GM19328 (cell line): ENCODE measurements around the gene METAP1D.

Source experiments
- ATAC-seq: cut with Tn5 transposase; IDR thresholded peaks from one replicate; pipeline ENCODE4 v1.9.1; 2021; ENCODE audit warnings: mild to moderate bottlenecking, moderate library complexity; ENCODE audit not compliant: unreplicated experiment

Gene METAP1D

DNA sequence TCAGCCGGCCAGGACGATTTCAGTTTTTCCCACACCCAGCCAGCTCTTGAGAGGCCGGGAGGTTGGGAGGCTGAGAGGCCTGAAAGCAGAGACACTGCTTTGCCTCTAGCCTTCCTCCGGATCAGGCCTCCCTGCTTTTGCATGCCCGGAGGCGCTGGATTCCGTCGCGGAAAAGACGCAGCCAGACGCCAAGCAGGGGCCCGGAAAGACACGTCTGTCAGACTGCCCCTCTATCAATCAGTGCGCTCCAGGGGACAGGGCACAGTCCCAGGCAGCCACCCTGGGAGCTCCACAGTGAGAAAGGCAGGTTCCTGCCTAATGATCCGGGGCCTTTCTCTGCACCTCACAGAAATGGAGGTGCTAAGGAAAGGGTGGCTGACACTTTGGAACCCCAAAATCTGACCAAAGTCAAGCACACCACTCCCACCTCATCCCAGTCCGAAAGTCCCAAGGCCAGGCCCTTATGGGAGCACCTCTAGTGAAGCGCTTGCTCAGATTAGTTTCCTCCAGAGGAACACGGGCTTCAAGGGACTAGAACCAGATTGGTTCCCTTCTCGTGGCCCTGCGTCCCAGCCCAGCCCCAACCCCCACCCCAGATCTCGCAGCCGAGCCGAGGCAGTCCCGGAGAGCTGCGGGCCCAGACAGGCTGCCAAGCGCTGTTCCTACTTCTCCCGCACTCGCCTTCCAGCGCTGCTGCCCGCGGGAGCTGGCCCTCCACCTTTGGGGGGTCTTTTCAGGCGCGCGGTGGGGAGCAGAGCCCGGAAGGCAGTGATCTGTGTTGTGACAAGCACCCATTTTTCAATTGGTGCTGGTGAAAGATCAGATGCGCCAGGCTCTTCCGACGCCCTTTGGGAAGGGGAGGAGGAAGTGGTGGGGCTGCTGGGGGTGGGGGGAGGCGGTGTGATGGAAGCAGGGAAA, 90.5 kb downstream of the METAP1D start:
- no peak for ATAC-seq

DNA sequence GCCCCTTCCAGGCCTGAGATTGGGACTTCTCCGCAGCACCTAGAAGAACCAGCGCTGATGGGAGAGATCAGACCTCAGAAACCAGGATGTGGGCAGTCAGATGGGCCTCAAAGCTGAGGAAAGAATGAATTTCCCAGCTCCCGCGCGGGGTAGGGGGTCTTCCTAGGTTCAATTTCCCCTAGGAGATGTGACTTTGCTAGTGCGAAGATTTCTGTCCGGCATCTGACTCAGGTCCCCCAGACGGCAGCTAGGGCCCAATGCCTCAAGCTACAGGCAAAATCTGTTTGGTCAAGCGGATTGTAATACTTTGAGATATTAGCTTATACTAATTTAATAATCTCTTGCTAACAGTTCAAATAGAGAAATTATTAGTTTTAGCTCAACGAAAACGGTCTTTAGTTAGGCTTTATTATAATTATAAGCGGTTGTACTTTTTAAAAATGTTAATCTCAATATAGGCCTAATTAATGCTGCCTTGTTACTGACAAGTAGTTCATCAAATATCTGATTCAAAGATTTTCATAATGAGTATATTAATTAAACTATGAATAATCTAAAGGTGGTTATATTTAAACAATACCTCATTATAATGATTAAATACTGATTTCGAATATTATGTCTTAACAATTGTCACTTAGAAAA, 91.4 kb downstream of the METAP1D start:
- ATAC-seq = no peak

DNA sequence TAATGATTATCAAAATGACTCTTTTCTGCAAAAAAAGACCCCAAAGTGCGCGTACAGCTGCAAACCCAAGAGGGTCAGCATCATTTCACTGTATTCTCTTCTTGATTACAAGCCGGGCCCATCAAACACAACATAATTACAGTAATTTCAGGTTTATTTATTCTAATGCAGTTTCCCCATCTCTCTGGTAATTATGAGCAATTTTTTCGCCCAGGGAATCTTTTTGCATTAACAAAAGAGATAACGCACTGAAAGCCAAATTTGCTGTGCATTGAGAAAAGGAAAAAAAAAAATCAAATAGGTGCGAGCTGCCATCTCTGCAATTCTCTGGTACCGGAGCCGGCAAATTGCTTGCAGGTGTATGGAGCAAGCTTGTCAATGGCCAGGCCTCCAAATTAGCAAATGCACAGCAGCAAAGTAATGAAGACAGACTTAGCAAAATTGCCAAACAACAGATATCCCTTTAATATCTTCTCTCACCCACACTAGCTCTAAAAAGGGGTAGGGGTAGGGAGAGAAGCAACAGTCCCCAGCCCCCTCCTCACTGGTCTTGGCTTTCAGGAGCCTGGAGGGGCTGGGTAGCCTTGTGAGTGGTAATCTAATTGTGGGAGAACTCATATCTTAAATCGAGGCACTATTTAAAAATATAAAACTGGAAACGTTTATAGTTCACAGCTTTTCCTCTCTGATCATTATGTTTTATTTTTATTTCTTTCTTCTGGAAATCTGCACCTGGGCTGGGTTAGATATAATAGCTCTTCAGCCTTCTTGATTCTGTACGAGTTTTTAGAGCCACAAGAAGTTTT, 92.2 kb downstream of the METAP1D start:
- no peak for ATAC-seq

DNA sequence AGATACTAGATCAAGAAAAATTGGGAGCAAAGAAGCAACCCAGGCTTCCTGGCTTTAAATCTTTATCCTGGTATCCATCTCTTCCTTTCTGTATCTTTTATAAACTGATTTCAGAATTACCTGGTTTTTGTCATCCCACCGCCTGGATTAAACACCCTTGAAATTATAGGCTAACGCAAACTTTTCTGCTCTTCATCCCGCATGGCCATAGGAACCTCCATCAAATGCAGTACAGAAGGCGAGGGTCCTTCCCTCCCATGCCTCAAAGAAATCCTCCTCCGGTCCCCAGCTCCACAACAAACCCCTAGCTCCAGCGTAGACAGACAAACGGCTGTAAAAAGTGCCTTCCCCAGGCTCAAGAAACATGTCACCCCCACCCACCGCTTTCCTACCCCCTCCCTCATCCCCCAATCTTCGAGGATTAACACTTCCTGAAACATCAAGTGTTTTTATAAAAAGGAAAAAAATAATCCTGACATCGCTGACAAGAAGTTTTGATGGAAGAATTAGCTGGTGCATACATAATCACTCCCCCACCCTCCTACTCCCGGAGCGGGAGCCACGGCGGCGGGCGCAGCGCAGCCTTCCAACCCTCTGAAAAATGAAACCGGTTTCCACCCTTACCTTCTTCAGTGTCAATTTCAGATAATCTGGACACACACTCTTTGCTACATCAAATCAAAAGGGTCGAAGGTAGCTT, 93.1 kb downstream of the METAP1D start:
- no peak for ATAC-seq

DNA sequence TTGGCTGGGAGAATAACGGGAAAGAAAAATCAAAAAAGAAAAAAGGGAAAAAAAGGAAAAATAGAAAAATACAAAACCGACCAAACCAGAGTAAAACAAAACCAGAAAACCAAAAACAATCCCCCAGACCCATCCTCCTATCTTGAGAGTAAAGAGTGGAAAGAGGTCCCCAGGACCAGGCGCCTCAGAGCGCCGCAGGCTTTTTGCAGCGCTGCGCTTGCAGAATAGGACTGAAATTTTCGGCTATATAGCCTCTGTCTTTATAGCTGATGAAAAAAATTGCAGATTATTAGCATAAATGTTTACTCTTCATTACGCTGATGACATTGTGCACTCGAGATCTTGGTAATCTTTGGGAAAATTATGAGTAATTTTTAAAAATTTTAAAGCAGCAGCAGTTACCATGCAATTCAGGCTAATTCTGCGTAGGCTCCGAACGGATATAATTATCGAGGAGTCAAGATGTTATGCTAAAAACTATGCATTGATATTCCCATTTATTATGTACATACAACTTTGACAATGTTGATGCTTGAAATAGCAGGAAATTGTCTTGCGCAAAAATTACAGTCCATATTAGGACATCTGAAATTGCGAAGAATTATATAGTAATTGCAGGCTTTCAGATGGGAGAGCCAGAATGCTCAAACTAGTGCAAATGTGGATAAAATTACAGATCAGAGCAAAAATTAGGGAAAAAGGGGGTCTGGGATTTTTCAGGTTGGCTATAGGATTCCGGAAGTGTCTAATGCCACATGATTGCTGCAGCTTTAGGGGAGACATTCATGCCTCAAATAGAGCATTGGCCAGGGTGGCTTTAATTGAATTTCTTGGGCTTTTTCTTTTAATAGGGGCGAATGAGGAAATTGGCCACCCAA, 93.9 kb downstream of the METAP1D start:
- no peak for ATAC-seq

DNA sequence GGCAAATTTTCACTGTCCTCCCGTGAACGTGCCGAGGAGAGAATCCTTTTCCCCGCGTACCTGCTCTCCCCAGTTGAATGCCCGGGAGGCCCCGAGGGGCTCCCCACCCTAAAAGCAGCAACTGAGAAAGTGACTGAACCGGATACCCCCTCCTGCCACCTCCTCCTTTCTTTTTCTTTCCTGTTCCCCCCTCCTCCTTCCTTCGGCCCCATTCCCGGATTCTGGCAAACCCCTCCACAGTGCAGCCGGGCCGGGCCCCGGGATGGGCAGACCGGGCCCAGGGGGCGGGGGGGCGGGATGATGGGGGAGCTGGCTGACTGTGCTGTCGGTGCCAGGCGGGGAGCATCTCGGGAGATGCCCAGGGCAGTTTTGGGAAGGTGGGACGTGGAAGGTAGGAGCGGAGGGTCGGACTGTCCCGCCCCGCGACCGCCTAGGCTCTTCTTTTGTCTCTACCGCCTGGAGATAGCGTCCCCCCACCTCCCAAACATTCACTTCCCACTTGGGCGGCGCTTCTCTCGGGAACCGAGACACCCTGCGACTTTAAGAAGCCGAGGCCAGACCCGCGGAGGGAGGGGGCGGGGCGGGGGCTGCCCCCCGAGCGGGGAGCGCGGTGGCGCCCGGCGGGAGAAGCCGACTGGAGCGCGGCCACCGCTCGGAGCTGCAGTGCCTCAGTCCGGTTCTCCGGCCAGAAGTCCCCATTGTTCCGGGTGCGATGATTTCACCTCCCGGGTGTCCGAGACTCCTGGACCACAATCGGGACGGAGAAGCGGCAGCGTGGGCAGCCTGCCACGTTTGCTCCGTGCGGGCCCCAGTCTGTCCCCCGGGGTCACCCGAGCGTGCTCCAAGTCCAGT, 94.8 kb downstream of the METAP1D start:
- ATAC-seq = no peak

DNA sequence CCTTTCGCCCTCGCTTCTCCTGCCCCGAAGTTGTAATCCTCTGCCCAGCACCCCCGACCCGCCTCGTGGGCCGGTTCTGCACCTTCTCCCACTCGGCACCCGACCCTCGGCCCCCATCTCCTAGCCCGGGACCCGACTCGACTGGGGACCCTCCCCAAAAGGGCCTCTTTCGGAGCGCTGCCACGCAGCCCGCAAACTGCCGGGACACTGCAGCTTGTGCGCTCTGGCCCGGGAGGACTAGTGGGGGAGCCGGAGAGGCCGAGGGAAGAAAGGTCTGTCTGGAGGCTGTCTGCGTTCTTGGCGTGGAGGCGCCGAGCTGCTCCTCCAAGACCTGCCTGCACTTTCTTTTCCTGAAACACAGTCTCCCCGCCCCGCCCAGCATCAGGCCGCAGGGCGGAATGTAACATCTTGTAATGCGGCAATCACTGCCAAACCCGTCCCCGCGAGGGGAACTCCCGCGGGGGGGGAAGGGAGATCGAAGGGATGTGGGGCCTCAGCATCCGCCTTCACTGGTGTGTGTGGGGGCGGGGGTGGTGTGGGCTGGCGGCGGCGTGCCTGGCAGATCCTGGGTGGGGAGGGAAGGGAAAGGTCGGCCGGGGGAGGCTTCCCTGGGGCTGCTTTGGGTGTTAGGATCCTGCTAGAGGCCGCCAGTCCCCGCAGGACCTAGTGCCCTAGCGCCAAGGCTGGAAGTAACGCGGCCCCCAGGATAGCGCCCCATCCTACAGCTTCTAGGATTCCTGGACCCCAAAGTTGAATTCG, 95.6 kb downstream of the METAP1D start:
- ATAC-seq = no peak

DNA sequence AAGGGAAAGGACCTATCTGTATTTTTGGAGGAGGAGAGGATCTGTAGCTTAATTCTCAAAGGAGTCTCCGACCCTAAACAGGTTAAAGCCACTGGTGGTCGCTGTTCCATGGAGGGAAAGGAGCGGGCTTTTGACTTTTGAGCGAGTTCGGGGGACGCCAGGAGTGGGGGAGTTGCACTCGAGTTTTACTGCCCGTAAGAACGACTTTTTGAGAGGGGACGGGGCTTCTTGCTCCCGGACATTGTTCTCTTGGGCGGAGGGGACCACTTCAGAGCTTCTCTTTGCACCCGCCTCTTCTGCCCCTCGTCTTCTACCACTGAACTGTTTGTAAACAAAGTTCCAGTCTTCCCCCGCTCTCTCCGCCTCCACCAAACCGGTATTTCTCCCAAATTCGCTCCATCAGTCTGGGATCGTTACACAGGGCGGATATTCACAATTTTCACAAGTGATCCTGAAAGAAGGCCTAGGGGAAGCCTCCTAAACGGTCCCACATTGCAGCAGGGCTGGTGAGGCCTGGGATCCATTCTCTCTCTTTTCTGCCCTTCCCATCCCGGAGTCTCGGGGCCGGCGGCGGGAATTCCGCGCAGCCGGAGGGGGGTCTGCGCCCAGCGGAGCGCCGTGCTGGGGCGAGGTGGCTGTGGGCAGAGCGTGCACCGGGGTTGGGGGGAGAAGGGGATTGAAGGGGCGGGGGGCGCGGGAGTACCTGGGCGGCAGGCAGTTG, 96.3 kb downstream of the METAP1D start:
- ATAC-seq = no peak

DNA sequence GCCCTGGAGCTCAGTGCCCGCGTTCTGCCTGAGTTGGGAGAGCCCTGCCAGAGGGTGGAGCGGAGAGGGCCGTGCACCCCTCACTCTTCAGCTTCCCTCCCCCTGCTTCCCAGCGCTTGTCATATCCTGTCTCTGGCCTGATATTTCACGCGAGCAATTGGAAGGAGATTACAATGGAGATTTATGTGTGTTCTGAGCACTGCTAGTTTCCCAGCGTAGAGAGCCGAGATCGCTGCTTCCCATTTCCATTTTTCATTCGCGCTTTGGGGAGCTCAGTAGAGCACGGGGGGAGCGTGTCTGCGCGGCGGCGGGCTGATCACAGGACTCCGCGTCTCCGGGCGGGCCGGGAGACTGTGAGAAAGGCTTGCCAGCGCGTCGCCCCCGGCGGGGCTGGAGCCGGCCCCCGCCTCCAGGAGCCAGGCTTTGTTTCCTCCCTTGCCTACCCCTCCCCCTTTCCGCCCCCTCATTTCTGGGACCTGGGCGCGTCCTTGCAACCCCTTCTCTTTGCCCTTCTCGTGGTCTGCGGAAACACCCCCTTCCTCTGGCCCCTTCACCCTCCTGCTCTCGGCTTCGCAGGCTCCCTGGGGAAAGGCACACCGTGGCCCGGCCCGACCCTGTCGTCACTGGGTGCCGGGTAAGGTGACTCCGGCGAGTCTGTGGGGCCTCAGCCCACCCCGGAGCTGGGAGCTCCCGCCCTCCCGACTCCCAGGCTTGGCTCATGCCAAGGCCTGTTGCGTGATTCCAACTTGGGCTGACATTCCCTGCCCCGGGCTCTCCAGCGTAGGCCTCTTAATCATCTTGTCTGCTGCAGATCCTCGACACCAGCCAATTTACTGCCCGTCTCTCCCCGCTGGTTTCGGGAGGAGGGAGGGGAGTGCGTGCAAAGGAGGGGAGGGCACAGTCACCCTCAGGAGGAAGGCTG, 97.1 kb downstream of the METAP1D start:
- no peak for ATAC-seq

DNA sequence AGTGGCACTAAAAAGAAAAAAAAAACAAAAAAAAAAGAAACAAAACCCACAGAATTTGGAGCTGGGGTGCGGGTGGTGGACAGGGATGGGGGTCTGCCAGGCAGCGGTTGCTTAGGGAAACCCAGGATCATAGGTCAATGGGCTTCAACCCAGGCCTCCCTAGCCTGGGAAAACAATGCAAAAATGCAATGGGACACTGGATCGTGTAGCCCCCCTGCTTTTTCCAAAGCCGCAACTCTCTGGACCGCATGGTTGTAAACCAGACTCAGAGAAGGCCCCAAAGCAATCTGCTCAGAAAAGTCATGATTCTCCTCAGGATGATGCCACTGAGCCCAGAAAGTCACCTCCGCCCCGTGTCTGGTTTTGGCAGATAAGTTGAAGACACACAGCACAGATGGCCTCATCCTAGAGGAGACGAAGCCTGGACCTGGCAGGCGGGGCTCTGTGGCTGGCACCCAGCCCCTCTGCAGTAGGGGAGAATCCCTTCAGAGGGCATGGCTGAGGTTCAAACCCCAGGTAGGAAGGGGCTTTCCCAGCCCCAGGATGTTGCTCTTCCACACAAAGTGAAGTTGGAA, 97.9 kb downstream of the METAP1D start:
- no peak for ATAC-seq

DNA sequence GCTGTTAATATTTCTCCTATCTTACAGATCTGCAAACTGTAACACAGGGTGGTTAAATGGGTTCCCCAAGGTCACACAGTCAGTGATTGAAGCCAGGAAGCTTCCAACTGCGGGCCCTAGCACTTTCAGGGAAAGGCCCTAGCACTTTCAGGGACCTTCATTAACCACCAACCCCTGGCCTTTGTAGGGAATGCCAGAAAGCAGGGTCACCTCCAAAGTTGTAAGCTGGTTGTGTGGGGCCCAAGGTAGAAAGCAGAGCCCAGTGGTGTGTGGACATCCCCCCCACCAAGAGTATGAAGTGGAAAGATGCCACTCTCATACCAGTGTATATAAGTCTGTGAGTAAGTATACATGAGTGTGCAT, 98.5 kb downstream of the METAP1D start:
- no peak for ATAC-seq

DNA sequence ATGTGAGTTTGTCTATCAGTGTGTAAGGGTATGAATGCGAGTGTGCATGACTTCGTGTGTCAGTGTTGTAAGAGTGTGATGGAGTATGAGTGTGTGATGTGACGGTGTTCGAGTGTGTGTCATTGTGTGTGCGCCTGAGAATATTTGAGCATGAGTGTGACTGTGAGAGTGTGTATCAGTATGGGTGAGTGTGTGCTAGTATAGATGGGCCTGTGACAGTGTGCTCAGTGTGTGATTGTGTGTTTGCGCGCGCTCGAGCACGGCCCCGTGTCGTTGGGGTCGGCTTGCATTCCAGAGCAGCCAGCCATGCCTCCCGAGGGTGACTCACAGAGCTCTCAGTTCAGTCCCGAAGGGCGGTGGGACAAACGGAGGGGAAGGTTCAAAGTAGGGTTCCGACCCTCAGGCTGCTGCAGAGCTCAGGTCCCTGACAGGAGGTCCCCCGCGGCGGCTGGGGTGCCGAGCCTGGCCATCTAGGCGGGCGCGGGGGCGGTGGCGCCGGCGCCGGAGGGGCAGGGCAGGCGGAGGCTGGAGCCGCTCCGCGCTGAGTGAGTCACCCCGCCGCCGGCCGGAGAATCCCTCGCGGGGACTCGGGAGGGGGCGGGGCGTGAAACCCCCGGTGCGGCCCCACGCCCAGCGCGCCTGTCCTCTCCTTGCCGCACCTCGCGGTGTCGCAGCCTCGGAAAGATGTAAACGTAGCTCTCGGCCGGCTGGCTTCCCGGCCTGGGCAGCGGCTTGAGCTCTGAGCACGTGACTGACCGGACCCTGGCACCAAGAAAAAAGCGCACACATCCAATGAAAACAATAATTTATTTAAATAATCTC, 99.1 kb downstream of the METAP1D start:
- no peak for ATAC-seq

DNA sequence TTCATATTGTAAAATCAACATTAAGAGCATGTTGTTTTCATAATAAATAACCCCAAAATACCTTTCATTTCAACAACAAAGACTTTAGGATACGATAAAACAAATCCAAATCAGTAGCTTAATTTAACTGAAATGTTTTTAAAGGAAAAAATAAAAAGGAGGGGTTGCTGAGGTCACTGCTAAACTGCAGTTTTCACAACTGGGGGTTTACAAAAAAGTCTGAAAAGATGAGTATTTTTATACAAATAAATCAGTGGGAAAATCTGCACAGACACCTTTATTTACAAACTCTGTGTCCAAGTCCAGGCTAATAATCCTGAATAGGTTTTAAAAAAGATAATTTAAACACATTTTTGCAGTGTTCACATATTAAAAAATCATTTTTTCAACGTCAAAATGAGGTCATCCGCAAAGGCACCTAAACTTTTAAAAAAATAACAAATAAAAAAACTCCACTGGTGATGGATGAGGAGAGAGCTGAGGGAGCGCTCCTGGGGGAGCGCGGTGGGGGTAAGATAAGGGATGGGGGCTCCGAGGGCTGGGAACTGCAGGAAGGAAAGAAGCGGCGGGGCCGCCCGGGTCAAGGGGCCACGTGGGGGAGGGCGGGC, 99.8 kb downstream of the METAP1D start:
- no peak for ATAC-seq

DNA sequence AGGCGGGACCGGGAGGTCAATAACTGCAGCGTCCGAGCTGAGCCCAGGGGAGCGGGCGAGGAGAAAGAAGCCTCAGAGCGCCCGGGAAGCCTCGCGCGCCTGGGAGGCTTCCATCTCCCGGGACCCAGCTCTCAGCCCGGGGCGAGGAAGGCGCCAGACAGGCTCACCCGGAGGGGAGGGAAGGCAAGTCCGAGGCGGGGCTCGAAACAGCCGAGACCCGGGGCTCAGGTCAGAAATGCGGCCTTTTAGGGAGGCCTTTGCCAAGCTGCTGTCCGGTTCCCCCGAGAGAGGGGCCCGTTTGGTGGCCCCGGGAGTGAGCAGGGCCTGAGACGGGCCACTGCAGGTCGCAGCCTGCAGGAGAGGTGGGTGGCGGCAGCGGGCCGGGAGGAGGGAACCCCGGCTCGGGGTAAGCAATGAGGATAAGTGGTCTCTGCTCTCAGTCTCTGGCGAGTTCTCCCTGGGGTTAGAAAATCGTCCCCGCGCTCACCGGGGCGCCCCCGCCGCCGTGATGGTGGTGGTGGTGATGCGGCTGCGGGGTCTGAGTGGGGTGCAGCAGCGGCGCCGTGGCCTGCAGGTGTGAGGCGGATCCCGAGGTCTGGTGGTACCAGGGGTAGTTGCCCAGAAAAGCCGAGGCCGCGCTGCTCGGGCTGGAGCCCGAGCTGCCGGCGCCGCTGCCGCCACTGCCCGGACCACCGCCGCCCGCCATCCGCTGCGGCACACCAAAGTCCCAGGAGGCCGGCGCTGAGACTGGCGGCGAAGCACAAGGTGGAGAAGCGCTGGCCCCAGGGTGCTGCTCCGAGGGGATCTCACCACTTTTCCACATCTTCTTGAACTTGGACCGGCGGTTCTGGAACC, 100.6 kb downstream of the METAP1D start:
- ATAC-seq = no peak
